Measurements from ENCODE around the gene IKZF4.

DNA sequence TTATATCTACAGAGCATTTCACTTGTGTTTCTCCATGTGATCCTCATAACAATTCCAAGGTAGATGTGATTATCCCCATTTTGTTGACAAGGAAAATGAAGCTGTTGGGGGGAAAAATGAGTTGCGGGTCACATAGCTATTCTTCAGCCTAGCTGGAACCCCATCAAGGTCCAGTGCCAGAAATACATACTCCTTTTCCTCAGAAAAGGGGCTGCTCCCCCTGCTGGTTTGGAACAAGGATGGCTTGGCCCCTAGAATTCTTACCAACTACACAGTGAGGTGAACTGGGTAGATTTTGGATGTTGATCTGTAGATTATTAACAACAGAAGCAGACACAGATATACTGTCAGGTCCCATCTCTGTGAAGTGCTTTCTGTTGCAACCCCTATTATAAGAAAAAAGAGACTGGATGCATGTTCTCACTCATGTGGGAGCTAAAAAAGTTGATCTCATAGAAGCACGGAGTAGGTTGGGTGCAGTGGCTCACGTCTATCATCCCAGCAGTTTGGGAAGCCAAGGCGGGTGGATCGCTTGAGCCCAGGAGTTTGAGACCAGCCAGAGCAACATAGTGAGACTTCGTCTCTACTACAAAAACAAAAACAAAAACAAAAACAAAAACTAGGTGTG, 8.9 kb downstream of the IKZF4 start:
- TF ChIP-seq CTCF (IDR thresholded peaks at IDR 0.05) (peak; percentile 71), EZH2 (IDR thresholded peaks at IDR 0.05; ENCODE audit: borderline replicate concordance, insufficient read depth, low read depth, low read length, poor library complexity, severe bottlenecking) (no peak)
